Measurements from ENCODE around the gene FAM210B. TPM values are rescaled to one million over a fixed set of nuclear protein-coding genes. Genes with fewer than 3 reads are reported as not detected.
A peak's percentile ranks its signal among the peaks of the same experiment; 100 is the strongest.
"Not testable (repeated sequence)": the region's sequence is repeated elsewhere in the genome, so short reads cannot be mapped to it uniquely, and the experiment has no call there.

FAM210B gene, protein sequence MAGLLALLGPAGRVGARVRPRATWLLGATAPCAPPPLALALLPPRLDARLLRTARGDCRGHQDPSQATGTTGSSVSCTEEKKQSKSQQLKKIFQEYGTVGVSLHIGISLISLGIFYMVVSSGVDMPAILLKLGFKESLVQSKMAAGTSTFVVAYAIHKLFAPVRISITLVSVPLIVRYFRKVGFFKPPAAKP
- total RNA-seq = 53.6 TPM

DNA sequence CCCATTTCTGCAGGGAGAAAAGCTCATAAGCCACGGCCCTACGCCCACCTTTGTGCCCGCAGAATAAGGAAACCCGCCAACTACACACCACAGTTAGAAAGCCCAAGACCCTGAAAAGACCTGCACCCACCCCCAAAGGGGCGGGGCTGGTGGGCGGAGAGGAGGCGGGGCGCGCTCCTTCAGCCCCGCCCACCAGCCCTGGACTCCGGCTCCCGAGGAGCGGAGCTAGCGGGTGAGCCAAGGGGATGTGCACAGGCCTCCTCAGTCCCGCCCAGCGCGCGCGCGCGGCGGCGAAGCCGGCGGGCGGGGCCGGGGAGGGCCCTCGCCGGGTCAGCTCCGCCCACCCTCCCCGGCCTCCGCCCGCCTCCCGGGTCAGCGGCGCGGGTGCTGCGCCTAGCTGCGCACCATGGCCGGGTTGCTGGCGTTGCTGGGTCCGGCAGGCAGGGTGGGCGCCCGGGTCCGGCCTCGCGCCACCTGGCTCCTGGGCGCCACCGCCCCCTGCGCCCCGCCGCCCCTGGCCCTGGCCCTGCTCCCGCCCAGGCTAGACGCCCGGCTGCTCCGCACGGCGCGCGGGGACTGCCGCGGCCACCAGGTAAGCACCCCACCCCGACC lies at the start of gene FAM210B:
TSS of gene FAM210B (plus strand) at position 375 of the 612 bp plus-strand sequence. CDS start at position 407, 32 bp downstream.
- DNase-seq (ENCODE audit: low spot score) (peak; percentile 93), ATAC-seq (peak; percentile 92)

GRCh38 chr20:56316051-56316450 lies 42.7 kb upstream of the FAM210B start:
- ATAC-seq (no peak), DNase-seq (ENCODE audit: low spot score) (no peak)

DNA sequence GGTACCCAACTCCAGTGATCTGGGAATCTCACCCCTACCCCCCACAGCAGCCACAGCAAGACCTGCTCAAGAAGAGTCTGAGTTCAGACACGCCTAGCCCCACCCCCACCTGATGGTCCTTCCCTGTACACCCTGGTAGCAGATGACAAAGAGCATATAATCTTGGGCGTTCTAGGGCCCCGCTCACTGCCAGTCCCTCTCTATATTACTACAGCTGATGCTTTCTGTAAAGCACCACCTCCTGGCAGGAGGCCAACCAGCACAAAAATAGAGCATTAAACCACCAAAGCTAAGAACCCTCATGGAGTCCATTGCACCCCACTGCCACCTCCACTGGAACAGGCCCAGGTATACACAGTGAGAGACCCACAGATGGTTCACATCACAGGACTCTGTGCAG lies 42.3 kb upstream of the FAM210B start:
- DNase-seq (ENCODE audit: low spot score) = no peak
- no peak for ATAC-seq

- no peak for ATAC-seq
- no peak for DNase-seq (ENCODE audit: low spot score)
Measured at GRCh38 chr20:56322681-56323080, 36.1 kb upstream of the FAM210B start.

- ATAC-seq = no peak
- no peak for DNase-seq (ENCODE audit: low spot score)
Measured at GRCh38 chr20:56323206-56323605, 35.6 kb upstream of the FAM210B start.

DNA sequence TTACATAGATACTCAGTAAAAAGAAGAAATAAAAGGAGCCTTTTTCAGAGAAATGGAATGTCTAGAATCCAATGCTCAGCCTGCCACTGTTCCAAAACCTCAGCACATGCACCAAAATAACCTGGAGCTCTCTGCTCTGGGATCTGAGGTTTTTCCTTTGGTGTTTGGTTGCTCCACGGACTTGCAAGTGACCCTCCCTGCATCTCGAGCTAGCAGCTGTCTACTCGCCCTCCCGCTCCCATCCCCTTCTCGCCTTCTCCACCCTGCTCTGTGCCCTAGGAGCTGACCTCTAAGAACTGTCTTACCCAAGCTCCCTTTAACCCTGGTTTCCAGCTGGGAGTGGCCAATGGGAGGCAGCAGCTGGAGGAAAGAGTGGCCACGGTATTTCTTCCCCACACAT lies 35.1 kb upstream of the FAM210B start:
- ATAC-seq = no peak
- no peak for DNase-seq (ENCODE audit: low spot score)

DNA sequence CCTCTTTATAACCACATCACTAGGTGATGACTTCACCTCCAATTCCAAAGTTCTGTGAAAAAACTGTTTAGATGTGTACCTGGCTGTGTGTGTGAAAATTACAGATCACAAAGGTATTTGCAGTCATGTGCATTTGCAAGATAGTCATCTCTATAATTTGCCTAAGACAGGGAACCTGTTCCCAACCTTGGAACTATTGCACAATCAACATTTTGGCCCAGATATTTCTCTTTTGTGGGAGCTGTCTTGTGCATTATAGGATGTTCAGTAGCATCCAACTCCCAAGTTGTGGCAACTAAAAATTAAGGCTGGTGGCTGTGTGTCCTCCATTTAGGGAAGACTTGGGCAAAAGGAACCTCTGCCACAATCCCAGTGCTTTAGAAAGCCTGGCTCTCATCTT lies 34.0 kb upstream of the FAM210B start:
- ATAC-seq = no peak
- no peak for DNase-seq (ENCODE audit: low spot score)

GRCh38 chr20:56328861-56329260 lies 29.9 kb upstream of the FAM210B start:
- ATAC-seq (no peak), DNase-seq (ENCODE audit: low spot score) (no peak)

GRCh38 chr20:56336709-56337108 lies 22.1 kb upstream of the FAM210B start:
- ATAC-seq = not testable (repeated sequence)

DNA sequence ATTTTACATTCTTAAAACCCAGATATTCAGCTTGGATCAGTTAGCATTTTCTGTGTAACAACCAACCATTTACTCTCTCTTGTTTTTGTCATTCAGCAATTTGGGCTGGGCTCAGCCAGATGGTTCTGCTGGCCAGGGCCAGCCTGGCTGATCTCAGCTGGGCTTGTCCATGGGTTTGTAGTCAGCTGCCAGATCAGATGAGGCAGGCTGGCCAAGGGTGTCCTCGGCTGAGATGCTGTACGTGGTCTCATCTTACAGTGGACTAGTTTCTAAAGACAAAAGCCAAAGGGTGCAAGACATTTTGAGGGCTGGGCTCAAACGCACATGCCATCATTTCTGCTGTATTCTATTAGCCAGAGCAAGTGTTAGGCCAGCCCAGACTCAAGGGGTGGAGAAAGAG lies 16.0 kb upstream of the FAM210B start:
- DNase-seq (ENCODE audit: low spot score) = no peak
- no peak for ATAC-seq

More at GRCh38 chr20:56336709-56337108, 22.1 kb upstream of the FAM210B start:
- not testable (repeated sequence) for DNase-seq (ENCODE audit: low spot score)

- DNase-seq (ENCODE audit: low spot score) = peak; percentile 54
- peak; percentile 80 for ATAC-seq
Measured at GRCh38 chr20:56343861-56344381, 14.9 kb upstream of the FAM210B start.

DNA sequence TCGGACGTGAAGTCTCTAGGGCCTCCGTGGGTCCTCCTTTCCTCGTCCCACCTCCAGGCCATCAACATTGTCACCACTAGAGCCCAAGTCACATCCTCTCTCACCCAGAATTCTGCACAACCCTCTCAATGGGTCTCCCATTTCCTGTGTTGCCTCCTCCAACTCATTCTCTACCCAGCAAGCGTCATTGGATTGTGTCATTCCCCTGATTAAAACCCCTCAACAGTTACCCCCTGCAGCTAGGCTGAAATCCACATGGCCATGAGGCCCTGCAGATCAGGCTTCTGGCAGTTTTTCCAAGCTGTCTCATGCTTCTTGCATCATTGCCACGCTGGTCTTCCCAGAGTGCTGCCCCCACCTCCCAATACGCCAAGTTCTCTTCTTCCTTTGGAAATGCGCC lies 12.9 kb upstream of the FAM210B start:
- DNase-seq (ENCODE audit: low spot score) = no peak
- no peak for ATAC-seq

DNA sequence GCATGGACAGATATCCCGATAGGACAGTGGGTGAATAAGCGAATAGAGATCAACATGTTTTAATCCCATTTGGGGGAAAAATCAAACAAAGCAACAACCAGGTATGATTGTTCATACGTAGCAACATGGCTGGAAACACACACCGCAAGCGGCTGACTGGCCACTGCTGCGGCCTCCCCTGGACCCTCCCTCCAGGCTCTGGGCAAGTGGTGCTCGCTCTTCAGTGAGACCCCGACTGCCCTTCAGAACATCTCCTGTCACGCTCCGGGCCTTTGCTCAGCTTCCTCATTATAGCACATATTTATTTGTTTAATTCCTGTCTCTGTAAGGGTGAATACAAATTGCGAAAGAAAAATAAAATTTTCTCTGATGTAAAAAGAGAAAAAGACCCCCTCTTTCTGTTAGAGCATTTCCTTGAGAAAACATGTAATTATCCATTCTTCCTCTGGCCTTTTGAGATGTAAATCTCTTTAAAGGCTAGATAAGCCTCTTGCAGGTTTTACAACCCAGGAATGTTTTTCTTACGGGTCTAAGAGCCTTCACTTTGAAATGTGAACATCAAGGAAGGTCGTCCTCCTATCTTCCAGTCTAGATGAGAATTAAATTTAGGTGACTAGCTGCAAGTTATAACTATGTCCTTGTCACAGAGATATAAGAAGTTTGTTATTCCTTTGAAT lies 11.0 kb upstream of the FAM210B start:
- ATAC-seq (no peak), DNase-seq (ENCODE audit: low spot score) (no peak)

DNA sequence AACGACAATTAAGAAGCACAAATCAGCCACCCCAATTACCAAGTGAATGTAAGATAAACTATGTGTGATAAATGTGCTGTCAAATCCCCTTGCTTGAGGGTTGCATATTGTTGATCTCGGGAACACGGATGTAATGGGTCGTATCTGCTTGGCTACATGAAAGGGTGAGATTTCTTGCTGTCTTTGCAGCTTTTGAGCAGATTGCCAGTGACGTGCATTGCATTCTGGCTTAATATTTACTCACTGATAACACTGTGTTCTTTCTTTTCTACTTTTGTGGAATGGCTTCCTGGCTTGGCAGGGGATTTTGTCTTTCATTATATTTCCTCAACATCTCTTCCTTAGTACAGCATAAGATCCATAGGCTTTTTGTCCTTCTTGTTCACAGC lies 10.5 kb upstream of the FAM210B start:
- DNase-seq (ENCODE audit: low spot score) = peak; percentile 54
- ATAC-seq = peak; percentile 87

DNA sequence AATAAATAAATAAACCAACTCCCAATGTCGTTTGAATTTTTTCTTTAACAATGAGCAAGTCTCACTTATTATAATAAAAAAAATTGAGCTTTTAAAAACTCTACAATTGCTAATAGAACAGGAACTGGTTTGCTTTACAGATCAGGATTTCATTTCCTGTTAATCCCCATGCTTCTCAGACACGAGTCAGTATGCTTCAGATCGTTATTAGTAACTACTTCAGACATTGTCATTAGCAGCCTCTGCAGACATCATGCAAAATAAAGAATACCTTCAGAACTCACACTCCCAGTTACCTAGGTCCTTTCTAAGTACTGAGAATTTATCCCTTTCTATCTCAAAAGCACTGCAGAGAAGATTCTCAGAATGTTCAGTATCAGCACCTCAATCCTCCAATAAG lies 10.0 kb upstream of the FAM210B start:
- no peak for DNase-seq (ENCODE audit: low spot score)
- no peak for ATAC-seq

GRCh38 chr20:56350842-56351241 lies 7.9 kb upstream of the FAM210B start:
- ATAC-seq (no peak), DNase-seq (ENCODE audit: low spot score) (no peak)

DNA sequence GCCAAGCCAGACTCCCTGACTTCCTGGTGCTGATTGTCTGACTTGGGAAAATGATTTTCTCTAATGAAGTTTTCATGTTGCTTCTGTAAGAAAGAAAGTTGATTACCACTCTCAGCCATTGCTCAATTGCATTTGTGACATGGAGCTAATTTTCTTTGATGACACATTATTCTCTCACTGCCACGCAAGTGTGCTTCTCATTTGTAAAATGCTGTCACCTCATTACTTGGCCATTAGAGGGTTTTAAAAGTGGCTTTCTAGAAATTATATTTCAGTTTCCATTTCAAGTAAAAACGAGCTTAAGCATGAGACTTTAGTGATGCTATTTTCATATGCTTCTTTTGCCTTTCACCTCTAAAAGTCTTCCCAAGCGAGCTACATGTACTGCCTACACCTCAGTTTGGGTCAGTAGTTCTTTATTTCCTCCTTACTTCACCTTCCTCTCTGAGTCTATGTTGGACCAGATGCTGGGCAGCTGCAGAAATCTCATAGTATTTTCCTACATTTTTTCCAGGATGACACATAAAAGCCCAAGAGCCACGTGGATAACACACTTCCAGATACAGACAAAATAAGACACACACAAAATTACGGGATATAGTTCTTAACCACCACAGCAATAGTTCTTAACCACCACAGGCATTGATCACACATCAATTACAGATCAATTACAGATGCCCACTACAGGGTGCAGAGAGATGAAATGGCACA lies 6.3 kb upstream of the FAM210B start:
- DNase-seq (ENCODE audit: low spot score) = no peak
- no peak for ATAC-seq

GRCh38 chr20:56353356-56353755 lies 5.4 kb upstream of the FAM210B start:
- no peak for ATAC-seq

GRCh38 chr20:56358070-56358469 lies 704 bp upstream of the FAM210B start:
- ATAC-seq = no peak

More at GRCh38 chr20:56353356-56353755, 5.4 kb upstream of the FAM210B start:
- no peak for DNase-seq (ENCODE audit: low spot score)

DNA sequence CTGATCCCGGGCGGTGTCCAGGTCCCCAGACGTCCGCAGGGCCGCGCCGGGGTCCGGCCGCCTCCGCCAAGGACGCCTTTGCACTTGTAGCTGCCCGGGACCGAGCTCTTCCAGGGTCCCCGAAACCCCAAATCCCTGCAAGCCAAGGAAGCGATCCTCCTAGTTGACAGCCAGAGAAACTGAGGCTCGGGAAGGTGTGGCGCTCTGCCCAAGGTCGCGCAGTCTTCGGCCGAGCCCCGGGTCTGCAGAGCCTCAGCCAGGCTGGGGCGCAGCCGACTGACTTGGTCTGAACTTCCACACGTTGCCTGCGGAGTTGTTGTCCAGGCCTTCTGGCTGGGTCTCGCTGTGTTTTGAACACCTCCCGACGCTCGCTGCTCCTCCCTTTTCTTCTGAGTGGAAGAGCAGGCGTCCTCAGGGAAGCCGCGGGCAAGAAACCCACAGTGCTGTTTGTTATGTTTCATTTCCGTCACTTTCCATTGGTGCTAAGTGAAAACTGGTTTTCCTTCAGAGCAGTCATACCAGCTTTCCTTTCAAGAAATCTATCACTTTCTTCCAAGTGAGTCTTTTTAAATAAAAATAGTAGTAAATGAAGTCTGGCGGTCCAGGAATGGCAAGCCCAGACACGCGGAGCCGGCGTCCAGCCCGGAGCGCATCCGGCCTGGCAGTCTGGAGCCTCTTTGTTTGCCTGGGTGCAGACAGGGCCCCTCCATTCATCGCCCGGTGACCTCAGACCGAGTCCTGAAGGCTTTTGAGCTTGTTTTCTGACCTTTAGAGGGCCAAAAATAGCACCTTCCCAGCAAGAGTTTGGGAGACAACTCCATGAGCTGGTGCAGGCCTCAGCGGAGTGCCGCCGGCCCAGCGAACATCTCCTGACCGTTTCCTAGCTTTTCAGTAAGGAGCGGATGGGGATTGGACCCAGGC lies 698 bp downstream of the FAM210B start:
- DNase-seq (ENCODE audit: low spot score) = peak; percentile 63

More at GRCh38 chr20:56358070-56358469, 704 bp upstream of the FAM210B start:
- DNase-seq (ENCODE audit: low spot score) = no peak

More for the DNA sequence above, 698 bp downstream of the FAM210B start:
- peak; percentile 59 for ATAC-seq
